HFFc6 (cell line): ENCODE data around the gene ETV3. TPM values are rescaled to one million over a fixed set of nuclear protein-coding genes. Genes with fewer than 3 reads are reported as not detected.

Experiments
- DNase-seq: peaks from one replicate; pipeline ENCODE4 v3.0.0-alpha.2; 2018
- H3K27ac Mint-ChIP-seq: 2 replicates; pipeline ENCODE4 v1.8.0; 2020; ENCODE audit warnings: mild to moderate bottlenecking, mixed read lengths
- H3K27me3 Mint-ChIP-seq: 2 replicates; pipeline ENCODE4 v1.8.0; 2021; ENCODE audit warnings: mild to moderate bottlenecking, moderate library complexity, mixed read lengths; ENCODE audit not compliant: insufficient read depth
- H3K36me3 Mint-ChIP-seq: 2 replicates; pipeline ENCODE4 v1.8.0; 2021; ENCODE audit warnings: low read depth, mixed read lengths
- H3K4me1 Mint-ChIP-seq: 2 replicates; pipeline ENCODE4 v1.8.0; 2020; ENCODE audit warnings: low read depth, mixed read lengths
- H3K4me3 Mint-ChIP-seq: 2 replicates; pipeline ENCODE4 v1.8.0; 2020; ENCODE audit warnings: mild to moderate bottlenecking, moderate library complexity, mixed read lengths
- H3K9me3 Mint-ChIP-seq: 2 replicates; pipeline ENCODE4 v1.8.0; 2020; ENCODE audit warnings: mild to moderate bottlenecking, mixed read lengths
- CTCF ChIP-seq: fragments of 200-600 bp; sonication (generic); IDR thresholded peaks from 2 replicates; pipeline ENCODE4 v1.5.0; 2021; ENCODE audit warnings: antibody characterized with exemption, mild to moderate bottlenecking
- total RNA-seq, 6 experiments: library from RNA; stranded (reverse); fragmentation: NEBNext Ultra II Directional; extraction: Animal tissue kit (Norgen Biotek cat#: 25700); gene quantifications; 2 replicates in 1 of 6; 3 replicates in 5 of 6; pipeline ENCODE4 v1.2.3, GENCODE V29; 2021

Gene ETV3
- total RNA-seq, 6 experiments from 2014 or later: 20.0 to 22.9 (median 21.0) TPM

- Mint-ChIP-seq H3K4me3 (no peak overlapping the region; the same call in 1 of the 2 replicates), H3K27ac (peak overlapping the region; percentile 93), H3K36me3 (no peaks in the 10 kb centered on the region), H3K27me3 (peaks cover 19% of the 10 kb centered on the region), H3K4me1 (peaks cover 40% of the 10 kb centered on the region), H3K9me3 (no peaks in the 10 kb centered on the region)
- no peak for TF ChIP-seq CTCF
- DNase-seq: peak; percentile 79
Observed at GRCh38 chr1:157105988-157106812, 32.0 kb downstream of the ETV3 start.

- no peak for TF ChIP-seq CTCF
- peak overlapping the region; percentile 93 for H3K27ac Mint-ChIP-seq
- DNase-seq: no peak
- no peak overlapping the region for H3K4me3 Mint-ChIP-seq
- peaks cover 40% of the 10 kb centered on the region for H3K4me1 Mint-ChIP-seq
- peaks cover 13% of the 10 kb centered on the region; the same call in 1 of the 2 replicates for H3K27me3 Mint-ChIP-seq
- H3K36me3 Mint-ChIP-seq: no peaks in the 10 kb centered on the region
- H3K9me3 Mint-ChIP-seq: no peaks in the 10 kb centered on the region
Observed at GRCh38 chr1:157105298-157105987, 32.8 kb downstream of the ETV3 start.

DNA sequence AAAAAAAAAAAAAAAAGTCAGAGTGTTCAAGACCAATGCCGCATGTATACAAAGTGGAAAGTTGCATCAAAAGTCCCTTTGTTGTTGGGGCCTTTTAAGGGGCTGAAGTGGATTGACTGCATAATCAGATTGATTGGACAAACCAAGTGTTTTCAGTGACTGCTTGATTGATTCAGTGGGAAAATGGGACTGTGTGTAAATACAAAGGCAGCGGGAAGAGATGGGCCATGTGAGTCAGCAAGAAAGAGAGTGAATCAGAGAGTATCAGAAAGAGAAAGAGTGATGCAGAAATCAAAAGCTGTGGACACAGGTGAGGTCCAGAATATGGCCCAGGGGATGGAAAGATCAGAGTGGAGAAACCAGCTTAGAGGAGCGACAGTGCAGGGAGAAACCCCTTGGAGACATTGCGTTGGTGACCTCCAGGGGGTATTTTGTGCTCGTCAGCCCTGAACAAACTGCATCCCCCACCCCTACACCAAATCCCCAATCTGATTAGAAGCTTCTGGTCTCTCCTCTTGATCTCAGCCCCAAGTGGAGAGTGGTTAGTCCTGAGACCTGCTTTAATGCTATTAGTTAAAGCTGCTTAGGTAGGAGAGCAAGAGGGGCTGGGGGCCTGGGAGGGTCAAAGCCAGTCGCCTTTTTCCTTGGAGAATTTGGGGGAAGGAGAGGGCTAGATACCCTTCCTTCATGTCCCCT is 33.4 kb downstream of the ETV3 start:
- DNase-seq: no peak
- Mint-ChIP-seq H3K4me1 (peaks cover 40% of the 10 kb centered on the region), H3K36me3 (no peaks in the 10 kb centered on the region), H3K27me3 (peaks cover 11% of the 10 kb centered on the region; the same call in 1 of the 2 replicates), H3K9me3 (no peaks in the 10 kb centered on the region), H3K27ac (peak overlapping the region; percentile 44), H3K4me3 (no peak overlapping the region)
- no peak for TF ChIP-seq CTCF

- Mint-ChIP-seq H3K27ac (no peak overlapping the region), H3K27me3 (peaks cover 8% of the 10 kb centered on the region; the same call in 1 of the 2 replicates), H3K4me1 (peaks cover 40% of the 10 kb centered on the region), H3K9me3 (no peaks in the 10 kb centered on the region), H3K36me3 (no peaks in the 10 kb centered on the region), H3K4me3 (no peak overlapping the region)
- TF ChIP-seq CTCF: no peak
- no peak for DNase-seq
Observed at GRCh38 chr1:157103268-157103667, 34.9 kb downstream of the ETV3 start.

DNA sequence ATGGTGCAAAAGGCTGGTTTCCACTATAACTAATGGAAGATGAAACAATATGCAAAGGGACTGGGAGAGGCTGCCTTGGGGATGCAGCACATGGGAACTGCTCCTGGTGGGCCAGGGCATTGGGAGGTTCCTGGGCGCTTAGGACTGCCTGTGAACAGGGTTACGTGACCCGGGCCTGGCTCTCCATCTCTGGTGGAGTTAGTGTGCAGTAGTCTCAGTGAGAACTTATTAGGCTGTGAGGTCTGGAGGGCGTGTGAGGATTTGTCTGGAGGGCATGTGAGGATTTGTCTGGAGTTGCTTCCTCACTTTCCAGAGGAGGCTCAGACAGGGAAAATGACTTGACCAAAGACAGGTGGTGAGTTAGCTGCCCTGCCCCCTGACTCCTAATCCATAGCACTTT is 37.0 kb downstream of the ETV3 start:
- no peak overlapping the region for H3K4me3 Mint-ChIP-seq
- DNase-seq: no peak
- peaks cover 8% of the 10 kb centered on the region for H3K27me3 Mint-ChIP-seq
- no peak overlapping the region for H3K27ac Mint-ChIP-seq
- peaks cover 26% of the 10 kb centered on the region for H3K4me1 Mint-ChIP-seq
- H3K9me3 Mint-ChIP-seq: no peaks in the 10 kb centered on the region
- no peaks in the 10 kb centered on the region for H3K36me3 Mint-ChIP-seq
- no peak for TF ChIP-seq CTCF
